ENCODE results near the gene MPV17L.
"Not testable (repeated sequence)": the region's sequence is repeated elsewhere in the genome, so short reads cannot be mapped to it uniquely, and the experiment has no call there.

MPV17L gene

DNA sequence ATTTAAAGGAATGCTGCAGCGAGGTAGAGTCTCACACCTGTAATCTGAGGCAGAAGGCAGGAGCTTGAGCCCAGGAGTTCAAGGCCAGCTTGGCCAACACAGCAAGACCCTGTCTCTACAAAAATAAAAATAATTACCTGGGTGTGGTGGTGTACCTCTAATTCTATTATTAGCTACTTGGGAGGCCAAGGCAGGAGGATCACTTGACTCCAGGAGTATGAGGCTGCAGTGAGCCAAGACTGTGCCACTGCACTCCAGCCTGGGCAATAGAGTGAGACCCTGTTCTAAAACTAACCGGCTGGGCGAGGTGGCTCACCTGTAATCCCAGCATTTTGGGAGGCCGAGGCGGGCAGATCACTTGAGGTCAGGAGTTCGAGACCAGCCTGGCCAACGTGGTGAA, 57.7 kb downstream of the MPV17L start:
- DNase-seq = not testable (repeated sequence)

GRCh38 chr16:15454933-15455332, 59.4 kb downstream of the MPV17L start:
- DNase-seq = not testable (repeated sequence)

DNA sequence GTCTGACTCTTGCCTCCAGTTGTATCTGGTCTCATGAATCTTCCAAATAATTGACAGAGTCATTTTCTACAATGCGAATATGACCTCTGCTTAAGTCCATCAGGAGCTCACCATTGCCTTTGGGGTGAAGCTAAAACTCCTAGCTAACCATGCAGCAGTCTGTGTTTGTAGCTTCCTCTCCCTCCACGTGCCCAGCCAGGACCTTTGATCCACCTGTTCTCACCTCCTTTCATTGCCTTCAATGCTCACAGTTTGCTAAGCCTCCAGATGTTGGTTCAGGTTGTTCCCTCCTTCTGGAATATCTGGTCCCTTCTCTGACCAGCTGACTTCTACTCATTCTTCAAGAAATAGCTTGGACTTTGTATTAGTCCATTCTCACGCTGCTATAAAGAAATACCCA, 61.8 kb downstream of the MPV17L start:
- DNase-seq = no peak

- no peak for DNase-seq
Observed at GRCh38 chr16:15457958-15458357, 62.4 kb downstream of the MPV17L start.

- no peak for DNase-seq
Observed at GRCh38 chr16:15459791-15460190, 64.2 kb downstream of the MPV17L start.

GRCh38 chr16:15460601-15461000, 65.0 kb downstream of the MPV17L start:
- DNase-seq = no peak

DNA sequence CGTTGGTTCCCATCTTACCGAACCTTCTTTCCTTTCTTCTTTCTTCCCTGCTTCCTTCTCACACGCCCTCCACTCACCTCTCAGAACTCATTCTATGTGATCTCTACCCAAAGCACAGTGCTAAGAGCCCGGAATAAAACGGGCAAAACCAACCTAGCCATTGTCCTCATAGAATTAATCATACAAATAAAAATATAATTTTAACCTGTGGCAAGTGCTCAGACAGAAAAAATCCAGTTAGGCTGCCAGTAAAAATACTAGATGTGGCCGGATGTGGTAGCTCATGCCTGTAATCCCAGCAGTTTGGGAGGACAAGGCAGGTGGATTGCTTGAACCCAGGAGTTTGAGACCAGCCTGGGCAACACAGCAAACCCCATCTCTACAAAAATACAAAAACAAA, 65.8 kb downstream of the MPV17L start:
- no peak for DNase-seq

Data from retina (tissue), 1 donor.